H9 (cell line): ENCODE data around the gene BFSP1. TPM values are rescaled to one million over a fixed set of nuclear protein-coding genes. Genes with fewer than 3 reads are reported as not detected.

ENCODE experiments used
- DNase-seq: peaks from one replicate; pipeline ENCODE4 v3.0.0-alpha.2; 2017
- H2AFZ ChIP-seq: one replicate; pipeline ENCODE4 v1.6.1; 2013; ENCODE audit warnings: mild to moderate bottlenecking, low read length, control low read depth, moderate library complexity
- H2AK5ac ChIP-seq: 2 replicates; pipeline ENCODE4 v1.6.1; 2013; ENCODE audit warnings: low read length, control low read depth, mixed read lengths; ENCODE audit not compliant: insufficient read length
- H2BK120ac ChIP-seq: one replicate; pipeline ENCODE4 v1.6.1; 2013; ENCODE audit warnings: low read depth, mild to moderate bottlenecking, low read length, control low read depth, inconsistent platforms; ENCODE audit not compliant: poor library complexity, severe bottlenecking
- H2BK12ac ChIP-seq: 2 replicates; pipeline ENCODE4 v1.6.1; 2013; ENCODE audit warnings: low read length, control low read depth, mixed read lengths, low read depth; ENCODE audit not compliant: insufficient read length
- H2BK15ac ChIP-seq: 2 replicates; pipeline ENCODE4 v1.6.1; 2013; ENCODE audit warnings: low read depth, low read length, control low read depth
- H2BK20ac ChIP-seq: one replicate; pipeline ENCODE4 v1.6.1; 2013; ENCODE audit warnings: low read depth, mild to moderate bottlenecking, low read length, control low read depth, inconsistent platforms; ENCODE audit not compliant: poor library complexity, severe bottlenecking
- H2BK5ac ChIP-seq: 2 replicates; pipeline ENCODE4 v1.6.1; 2013; ENCODE audit warnings: low read length, control low read depth, mixed read lengths; ENCODE audit not compliant: insufficient read length
- H3K14ac ChIP-seq: 2 replicates; pipeline ENCODE4 v1.6.1; 2013; ENCODE audit warnings: low read length, control low read depth; ENCODE audit not compliant: insufficient read depth
- H3K18ac ChIP-seq: 2 replicates; pipeline ENCODE4 v1.6.1; 2013; ENCODE audit warnings: low read depth, mild to moderate bottlenecking, mixed read lengths, low read length, control low read depth; ENCODE audit not compliant: insufficient read length
- H3K23ac ChIP-seq: 2 replicates; pipeline ENCODE4 v1.6.1; 2013; ENCODE audit warnings: low read length, control low read depth, mixed read lengths, low read depth; ENCODE audit not compliant: insufficient read length
- H3K23me2 ChIP-seq: 2 replicates; pipeline ENCODE4 v1.6.1; 2013; ENCODE audit warnings: low read depth, mild to moderate bottlenecking, mixed read lengths, low read length, control low read depth; ENCODE audit not compliant: insufficient read length, poor library complexity, severe bottlenecking
- H3K27ac ChIP-seq: 2 replicates; pipeline ENCODE4 v1.5.1; 2013; ENCODE audit warnings: low read length, control low read depth, mixed read lengths, low read depth; ENCODE audit not compliant: insufficient read length
- H3K27me3 ChIP-seq: 2 replicates; pipeline ENCODE4 v1.6.1; 2013; ENCODE audit warnings: low read length, control low read depth, inconsistent platforms; ENCODE audit not compliant: insufficient read depth
- H3K4ac ChIP-seq: 2 replicates; pipeline ENCODE4 v1.6.1; 2013; ENCODE audit warnings: low read depth, mild to moderate bottlenecking, control low read depth, inconsistent platforms, low read length, moderate library complexity
- H3K4me1 ChIP-seq: 2 replicates; pipeline ENCODE4 v1.6.1; 2013; ENCODE audit warnings: low read length, control low read depth, inconsistent platforms; ENCODE audit not compliant: insufficient read depth
- H3K4me2 ChIP-seq: 2 replicates; pipeline ENCODE4 v1.6.1; 2013; ENCODE audit warnings: low read length, control low read depth, mixed read lengths; ENCODE audit not compliant: insufficient read length, insufficient read depth
- H3K56ac ChIP-seq: 2 replicates; pipeline ENCODE4 v1.6.1; 2013; ENCODE audit warnings: low read depth, mild to moderate bottlenecking, mixed read lengths, low read length, control low read depth; ENCODE audit not compliant: insufficient read length
- H3K79me1 ChIP-seq: 2 replicates; pipeline ENCODE4 v1.6.1; 2013; ENCODE audit warnings: low read depth, mild to moderate bottlenecking, moderate library complexity, low read length, control low read depth, inconsistent platforms; ENCODE audit not compliant: insufficient read depth, poor library complexity, severe bottlenecking
- H3K79me2 ChIP-seq: 2 replicates; pipeline ENCODE4 v1.6.1; 2013; ENCODE audit warnings: low read length, control low read depth, inconsistent platforms; ENCODE audit not compliant: insufficient read depth
- H3K9ac ChIP-seq: 2 replicates; pipeline ENCODE4 v1.6.1; 2013; ENCODE audit warnings: low read length, control low read depth, mixed read lengths; ENCODE audit not compliant: insufficient read length; ENCODE audit errors: extremely low read depth
- H3K9me3 ChIP-seq: one replicate; pipeline ENCODE4 v1.6.1; 2013; ENCODE audit warnings: low read depth, low read length, inconsistent platforms; ENCODE audit not compliant: control insufficient read depth
- H3T11ph ChIP-seq: one replicate; pipeline ENCODE4 v1.6.1; 2013; ENCODE audit warnings: mild to moderate bottlenecking, low read length, control low read depth, inconsistent platforms
- H4K20me1 ChIP-seq: one replicate; pipeline ENCODE4 v1.6.1; 2013; ENCODE audit not compliant: control insufficient read depth, insufficient read length, insufficient read depth
- H4K5ac ChIP-seq: 2 replicates; pipeline ENCODE4 v1.6.1; 2013; ENCODE audit warnings: low read depth, mild to moderate bottlenecking, mixed read lengths, low read length, control low read depth; ENCODE audit not compliant: insufficient read length
- H4K8ac ChIP-seq: replicated peaks from 2 replicates; pipeline ENCODE4 v1.6.1; 2013; ENCODE audit warnings: low read length, control low read depth, mixed read lengths, low read depth; ENCODE audit not compliant: insufficient read length
- H4K91ac ChIP-seq: 2 replicates; pipeline ENCODE4 v1.6.1; 2013; ENCODE audit warnings: low read depth, mild to moderate bottlenecking, moderate library complexity, mixed read lengths, low read length, control low read depth; ENCODE audit not compliant: insufficient read length
- H3K27ac Mint-ChIP-seq, 3 experiments: 2 replicates in 2 of 3; 3 replicates in 1 of 3; pipeline ENCODE4 v1.8.0; 2020 to 2021; ENCODE audit warnings: mixed read lengths in 3 of 3, mild to moderate bottlenecking in 1 of 3, moderate library complexity in 1 of 3
- H3K27me3 Mint-ChIP-seq: 2 replicates; pipeline ENCODE4 v1.8.0; 2021; ENCODE audit warnings: low read depth, mild to moderate bottlenecking, moderate library complexity, mixed read lengths
- H3K36me3 Mint-ChIP-seq, 3 experiments: 2 replicates in 2 of 3; 3 replicates in 1 of 3; pipeline ENCODE4 v1.8.0; 2020 to 2021; ENCODE audit warnings: low read depth in 3 of 3, mixed read lengths in 3 of 3; ENCODE audit not compliant: insufficient read depth in 1 of 3
- H3K4me1 Mint-ChIP-seq, 2 experiments: 2 replicates each; pipeline ENCODE4 v1.8.0; 2020; ENCODE audit warnings: mixed read lengths in 2 of 2
- H3K4me3 Mint-ChIP-seq, 2 experiments: 2 replicates in 1 of 2; 3 replicates in 1 of 2; pipeline ENCODE4 v1.8.0; 2020 to 2021; ENCODE audit warnings: mild to moderate bottlenecking in 2 of 2, mixed read lengths in 2 of 2, moderate library complexity in 1 of 2
- H3K9me3 Mint-ChIP-seq, 2 experiments: 2 replicates in 1 of 2; 3 replicates in 1 of 2; pipeline ENCODE4 v1.8.0; 2020; ENCODE audit warnings: mild to moderate bottlenecking in 2 of 2, mixed read lengths in 2 of 2, moderate library complexity in 1 of 2
- CTCF ChIP-seq: fragments of 200-600 bp; sonication (generic); conservative IDR thresholded peaks from 3 replicates; pipeline ENCODE4 v1.8.0; 2021; ENCODE audit warnings: antibody characterized with exemption, mild to moderate bottlenecking
- WGBS: extraction: QIAGEN DNeasy Blood & Tissue Kit; methylation state at CpG from one replicate; pipeline ENCODE4 v1.1.7; 2013; ENCODE audit warnings: missing lambda C conversion rate, low lambda C conversion rate, mixed read lengths; ENCODE audit not compliant: insufficient read length; ENCODE audit errors: extremely low coverage; 5-methylcytosine and 5-hydroxymethylcytosine counted together
- total RNA-seq: library from RNA; stranded (reverse); gene quantifications from 2 replicates; pipeline ENCODE4 v1.2.1, GENCODE V29; 2021

The BFSP1 gene
- total RNA-seq, 1 experiment from 2014 or later: 9.4 TPM

- WGBS: no CpG with 5 or more reads among the region's 4 CpGs
- no peak overlapping the region for H3T11ph ChIP-seq
- peaks cover 0 to 16% (median 0%) of the 10 kb centered on the region in 3 experiments; a peak in 3 of 7 replicates for H3K36me3 Mint-ChIP-seq
- H3K14ac ChIP-seq: no peak overlapping the region
- no peak overlapping the region for H4K5ac ChIP-seq
- H3K4me1 Mint-ChIP-seq: no peaks in the 10 kb centered on the region
- no peaks in the 10 kb centered on the region for H3K79me1 ChIP-seq
- H4K20me1 ChIP-seq: no peaks in the 10 kb centered on the region
- TF ChIP-seq CTCF: no peak
- no peak overlapping the region for H3K23ac ChIP-seq
- H3K9ac ChIP-seq: no peak overlapping the region
- H3K4me2 ChIP-seq: no peak overlapping the region
- peaks cover 2% of the 10 kb centered on the region; the same call in 1 of the 2 replicates for H3K27me3 Mint-ChIP-seq
- no peak overlapping the region for H4K91ac ChIP-seq
- H3K4ac ChIP-seq: no peak overlapping the region
- no peak overlapping the region for H2BK12ac ChIP-seq
- H3K23me2 ChIP-seq: no peaks in the 10 kb centered on the region
- no peak overlapping the region for H3K27ac Mint-ChIP-seq
- H3K9me3 ChIP-seq: no peaks in the 10 kb centered on the region
- H3K18ac ChIP-seq: no peak overlapping the region
- no peak overlapping the region for H3K56ac ChIP-seq
- H3K79me2 ChIP-seq: 0 out of 2 replicates have a peak, but pooled peaks cover 2% of the 10 kb centered on the region
- H3K4me1 ChIP-seq: no peaks in the 10 kb centered on the region
- no peak overlapping the region for H3K4me3 Mint-ChIP-seq
- H4K8ac ChIP-seq: no peak overlapping the region
- no peak overlapping the region for H2BK5ac ChIP-seq
- H2BK20ac ChIP-seq: no peak overlapping the region
- no peaks in the 10 kb centered on the region for H3K9me3 Mint-ChIP-seq
- DNase-seq: peak; percentile 10
- H2AFZ ChIP-seq: no peak overlapping the region
- no peak overlapping the region for H2BK15ac ChIP-seq
- H2BK120ac ChIP-seq: no peak overlapping the region
- H3K27me3 ChIP-seq: no peaks in the 10 kb centered on the region; the same call in 1 of the 2 replicates
- H2AK5ac ChIP-seq: no peak overlapping the region
- H3K27ac ChIP-seq: no peak overlapping the region
These were observed 39.7 kb downstream of the BFSP1 start for GRCh38 chr20:17491488-17491887.
